Lower leg skin (tissue), 3 donors: Measurements from ENCODE around the gene DMTF1.
"Not testable (repeated sequence)": the region's sequence is repeated elsewhere in the genome, so short reads cannot be mapped to it uniquely, and the experiment has no call there.

ENCODE experiments used
- POLR2A ChIP-seq, 2 donors: fragments of 450-650 bp; IDR thresholded peaks; one replicate each; pipeline ENCODE4 v1.6.1; 2016 to 2017; ENCODE audit warnings: antibody characterized with exemption in 2 of 2, mild to moderate bottlenecking in 1 of 2, moderate library complexity in 1 of 2
- TF ChIP-seq, protein P1 (sequence below), 3 donors: fragments of 450-650 bp; IDR thresholded peaks; one replicate each; pipeline ENCODE4 v1.5.1; 2016; ENCODE audit warnings: antibody characterized with exemption in 3 of 3, mild to moderate bottlenecking in 3 of 3, moderate library complexity in 2 of 3

DNA sequence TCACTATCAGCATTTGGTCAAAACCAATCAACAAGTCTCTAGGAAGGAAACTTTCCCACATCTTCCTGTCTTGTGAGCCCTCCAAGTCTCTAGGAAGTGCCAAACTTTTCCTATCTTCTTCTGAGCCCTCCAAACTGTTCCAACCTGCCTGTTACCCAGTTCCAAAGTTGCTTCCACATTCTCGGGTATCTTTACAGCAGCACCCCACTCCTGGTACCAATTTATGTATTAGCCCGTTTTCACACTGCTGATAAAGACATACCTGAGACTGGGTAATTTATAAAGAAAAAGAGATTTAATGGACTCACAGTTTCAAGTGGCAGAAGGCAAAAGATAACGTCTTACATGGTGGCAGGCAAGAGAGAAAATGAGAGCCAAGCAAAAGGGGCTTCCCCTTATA is 53.4 kb downstream of the DMTF1 start:
- TF ChIP-seq, protein P1, sequence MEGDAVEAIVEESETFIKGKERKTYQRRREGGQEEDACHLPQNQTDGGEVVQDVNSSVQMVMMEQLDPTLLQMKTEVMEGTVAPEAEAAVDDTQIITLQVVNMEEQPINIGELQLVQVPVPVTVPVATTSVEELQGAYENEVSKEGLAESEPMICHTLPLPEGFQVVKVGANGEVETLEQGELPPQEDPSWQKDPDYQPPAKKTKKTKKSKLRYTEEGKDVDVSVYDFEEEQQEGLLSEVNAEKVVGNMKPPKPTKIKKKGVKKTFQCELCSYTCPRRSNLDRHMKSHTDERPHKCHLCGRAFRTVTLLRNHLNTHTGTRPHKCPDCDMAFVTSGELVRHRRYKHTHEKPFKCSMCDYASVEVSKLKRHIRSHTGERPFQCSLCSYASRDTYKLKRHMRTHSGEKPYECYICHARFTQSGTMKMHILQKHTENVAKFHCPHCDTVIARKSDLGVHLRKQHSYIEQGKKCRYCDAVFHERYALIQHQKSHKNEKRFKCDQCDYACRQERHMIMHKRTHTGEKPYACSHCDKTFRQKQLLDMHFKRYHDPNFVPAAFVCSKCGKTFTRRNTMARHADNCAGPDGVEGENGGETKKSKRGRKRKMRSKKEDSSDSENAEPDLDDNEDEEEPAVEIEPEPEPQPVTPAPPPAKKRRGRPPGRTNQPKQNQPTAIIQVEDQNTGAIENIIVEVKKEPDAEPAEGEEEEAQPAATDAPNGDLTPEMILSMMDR (IDR thresholded peaks at IDR 0.05): not testable (repeated sequence)
- TF ChIP-seq POLR2A (IDR thresholded peaks at IDR 0.05): not testable (repeated sequence)
